ENCODE results near the gene CD96. TPM values are rescaled to one million over a fixed set of nuclear protein-coding genes. Genes with fewer than 3 reads are reported as not detected.
"Not testable (repeated sequence)": the region's sequence is repeated elsewhere in the genome, so short reads cannot be mapped to it uniquely, and the experiment has no call there.

The CD96 gene
- total RNA-seq, 1 donor from 2014 or later = 5.6 TPM

- Histone ChIP-seq H3K9me3 (no peaks in the 10 kb centered on the region), H3K27me3 (ENCODE audit: low read depth) (no peaks in the 10 kb centered on the region), H3K27ac (no peak overlapping the region), H3K36me3 (no peaks in the 10 kb centered on the region), H3K4me3 (no peak overlapping the region), H3K4me1 (no peaks in the 10 kb centered on the region)
- ATAC-seq (no peak), DNase-seq (no peak)
- intact Hi-C loops (cut with DNase I) = no loop called here
- TF ChIP-seq CTCF (IDR thresholded peaks at IDR 0.05) = no peak
Observed at GRCh38 chr3:111618945-111619344, 76.9 kb downstream of the CD96 start.

DNA sequence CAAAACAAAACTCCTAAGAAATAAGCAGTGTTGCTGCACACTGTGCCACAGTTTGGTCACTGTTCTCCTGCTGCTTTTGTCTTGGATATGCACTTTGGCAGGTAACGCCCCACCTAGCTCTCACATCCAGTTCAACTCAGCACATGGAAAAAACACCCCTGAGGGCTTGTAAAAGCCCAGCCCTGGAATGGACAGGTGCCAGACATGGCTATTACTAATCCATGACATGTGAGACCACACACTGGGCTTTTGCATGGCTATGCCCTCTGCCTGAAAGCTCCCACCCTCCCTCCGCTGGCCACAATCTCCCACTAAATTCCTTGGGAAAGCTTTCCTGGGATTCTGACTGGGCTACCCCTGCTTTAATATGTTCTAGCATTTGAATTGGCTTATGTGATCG lies 77.8 kb downstream of the CD96 start:
- intact Hi-C loops (cut with DNase I) = no loop called here
- no peaks in the 10 kb centered on the region for H3K36me3 ChIP-seq
- H3K9me3 ChIP-seq = no peaks in the 10 kb centered on the region
- no peaks in the 10 kb centered on the region for H3K4me1 ChIP-seq
- no peak overlapping the region for H3K27ac ChIP-seq
- TF ChIP-seq CTCF (IDR thresholded peaks at IDR 0.05) = no peak
- no peaks in the 10 kb centered on the region for H3K27me3 ChIP-seq (ENCODE audit: low read depth)
- H3K4me3 ChIP-seq = no peak overlapping the region
- no peak for DNase-seq
- ATAC-seq = no peak

GRCh38 chr3:111621535-111621934 lies 79.5 kb downstream of the CD96 start:
- DNase-seq (no peak), ATAC-seq (peak in 1 of 2 donors; percentile 24)
- H3K36me3 ChIP-seq = no peaks in the 10 kb centered on the region
- no peaks in the 10 kb centered on the region for H3K9me3 ChIP-seq
- H3K4me3 ChIP-seq = no peak overlapping the region
- H3K27me3 ChIP-seq (ENCODE audit: low read depth) = no peaks in the 10 kb centered on the region
- H3K27ac ChIP-seq = no peak overlapping the region
- intact Hi-C loops (cut with DNase I) = no loop called here
- no peaks in the 10 kb centered on the region for H3K4me1 ChIP-seq
- TF ChIP-seq CTCF (IDR thresholded peaks at IDR 0.05) = no peak

- H3K27ac ChIP-seq = no peak overlapping the region
- TF ChIP-seq CTCF (IDR thresholded peaks at IDR 0.05) = no peak
- H3K36me3 ChIP-seq = no peaks in the 10 kb centered on the region
- intact Hi-C loops (cut with DNase I) = no loop called here
- DNase-seq (no peak), ATAC-seq (no peak)
- no peak overlapping the region for H3K4me3 ChIP-seq
- peaks cover 11% of the 10 kb centered on the region for H3K9me3 ChIP-seq
- no peaks in the 10 kb centered on the region for H3K27me3 ChIP-seq (ENCODE audit: low read depth)
- no peaks in the 10 kb centered on the region for H3K4me1 ChIP-seq
Observed at GRCh38 chr3:111627092-111627491, 85.1 kb downstream of the CD96 start.

- H3K27ac ChIP-seq; ATAC-seq; H3K27me3 ChIP-seq (ENCODE audit: low read depth); H3K4me1 ChIP-seq; DNase-seq; intact Hi-C loops (cut with DNase I); H3K4me3 ChIP-seq; H3K36me3 ChIP-seq: not testable (repeated sequence)
- peaks cover 11% of the 10 kb centered on the region for H3K9me3 ChIP-seq
Observed at GRCh38 chr3:111629018-111629417, 87.0 kb downstream of the CD96 start.

DNA sequence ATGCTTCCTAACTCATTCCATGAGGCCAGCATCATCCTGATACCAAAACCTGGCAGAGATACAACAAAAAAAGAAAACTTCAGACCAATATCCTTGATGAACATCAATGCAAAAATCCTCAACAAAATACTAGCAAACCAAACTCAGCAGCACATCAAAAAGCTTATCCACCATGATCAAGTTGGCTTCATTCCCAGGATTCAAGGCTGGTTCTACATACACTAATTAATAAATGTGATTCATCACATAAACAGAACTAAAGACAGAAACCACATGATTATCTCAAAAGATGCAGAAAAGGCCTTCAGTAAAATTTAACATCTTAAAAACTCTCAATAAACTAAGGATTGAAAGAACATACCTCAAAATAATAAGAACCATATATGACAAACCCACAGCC lies 88.6 kb downstream of the CD96 start:
- ATAC-seq; DNase-seq; H3K27me3 ChIP-seq (ENCODE audit: low read depth); H3K4me3 ChIP-seq; H3K36me3 ChIP-seq; H3K27ac ChIP-seq; intact Hi-C loops (cut with DNase I); H3K4me1 ChIP-seq: not testable (repeated sequence)
- peaks cover 11% of the 10 kb centered on the region for H3K9me3 ChIP-seq

GRCh38 chr3:111635403-111635802 lies 93.4 kb downstream of the CD96 start:
- TF ChIP-seq CTCF (IDR thresholded peaks at IDR 0.05) = no peak
- Histone ChIP-seq H3K9me3 (no peaks in the 10 kb centered on the region), H3K4me1 (no peaks in the 10 kb centered on the region), H3K27me3 (ENCODE audit: low read depth) (no peaks in the 10 kb centered on the region), H3K4me3 (no peak overlapping the region), H3K36me3 (no peaks in the 10 kb centered on the region), H3K27ac (no peak overlapping the region)
- DNase-seq = no peak
- intact Hi-C loops (cut with DNase I) = no loop called here
- ATAC-seq = no peak
